HG03175 (cell line): ENCODE results near the gene RTP5.
"Not testable (repeated sequence)": the region's sequence is repeated elsewhere in the genome, so short reads cannot be mapped to it uniquely, and the experiment has no call there.

Experiments used
- ATAC-seq: cut with Tn5 transposase; IDR thresholded peaks from one replicate; pipeline ENCODE4 v1.9.1; 2021; ENCODE audit warnings: mild to moderate bottlenecking, moderate library complexity; ENCODE audit not compliant: unreplicated experiment

The RTP5 gene

DNA sequence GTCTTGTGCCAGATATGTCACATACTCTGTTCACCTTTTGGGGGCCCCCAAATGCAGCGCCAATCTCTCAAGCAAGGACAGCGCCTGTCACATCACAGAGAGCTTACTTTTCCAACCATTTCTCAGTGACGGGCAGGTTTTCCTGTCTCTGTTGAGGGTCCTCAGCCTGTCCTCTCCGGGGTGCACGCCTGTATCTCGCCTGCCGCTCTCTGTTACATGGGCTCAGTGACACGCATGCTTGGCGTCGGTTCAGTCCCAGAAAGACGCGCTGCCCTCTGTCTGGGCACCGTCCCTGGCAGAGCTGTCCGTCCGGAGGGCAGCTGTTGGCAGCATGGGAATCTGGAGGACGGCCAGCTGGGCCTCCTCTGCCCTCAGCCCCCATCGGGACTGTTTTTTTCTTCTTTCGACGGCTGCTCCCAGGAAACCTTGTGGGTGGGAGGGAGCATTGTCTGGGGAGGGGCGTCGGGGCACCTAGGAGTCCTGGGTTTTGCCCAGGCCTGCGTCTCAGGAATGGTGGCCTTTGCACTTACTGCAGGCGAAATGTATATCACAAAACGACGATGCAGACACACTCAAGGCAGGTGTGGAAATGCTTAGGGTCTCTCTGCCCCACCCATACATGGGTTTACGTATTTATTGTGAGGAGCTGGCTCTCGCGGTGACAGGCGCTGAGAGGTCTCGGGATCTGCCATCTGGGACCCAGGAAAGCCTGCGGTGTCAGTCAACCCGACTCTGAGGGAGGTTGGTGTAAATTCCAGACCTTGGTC, 30.9 kb downstream of the RTP5 start:
- no peak for ATAC-seq

DNA sequence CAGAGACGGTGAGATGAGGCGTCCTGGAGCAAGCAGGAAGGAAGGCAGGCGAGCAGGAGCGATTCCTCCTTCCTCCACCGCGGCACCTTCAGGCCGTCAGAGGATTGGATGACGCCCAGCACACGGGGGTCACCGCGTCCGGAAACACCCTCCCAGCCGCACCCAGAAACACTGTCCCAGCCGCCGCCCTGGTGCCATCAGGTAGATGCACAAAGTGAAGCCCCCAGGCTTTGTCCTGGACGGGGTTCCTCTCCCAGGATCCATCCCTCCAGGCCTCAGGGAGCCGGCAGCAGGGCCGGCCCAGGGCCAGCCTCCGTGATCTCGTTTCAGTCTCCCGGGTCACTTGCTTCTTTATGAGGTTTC, 31.5 kb downstream of the RTP5 start:
- no peak for ATAC-seq

DNA sequence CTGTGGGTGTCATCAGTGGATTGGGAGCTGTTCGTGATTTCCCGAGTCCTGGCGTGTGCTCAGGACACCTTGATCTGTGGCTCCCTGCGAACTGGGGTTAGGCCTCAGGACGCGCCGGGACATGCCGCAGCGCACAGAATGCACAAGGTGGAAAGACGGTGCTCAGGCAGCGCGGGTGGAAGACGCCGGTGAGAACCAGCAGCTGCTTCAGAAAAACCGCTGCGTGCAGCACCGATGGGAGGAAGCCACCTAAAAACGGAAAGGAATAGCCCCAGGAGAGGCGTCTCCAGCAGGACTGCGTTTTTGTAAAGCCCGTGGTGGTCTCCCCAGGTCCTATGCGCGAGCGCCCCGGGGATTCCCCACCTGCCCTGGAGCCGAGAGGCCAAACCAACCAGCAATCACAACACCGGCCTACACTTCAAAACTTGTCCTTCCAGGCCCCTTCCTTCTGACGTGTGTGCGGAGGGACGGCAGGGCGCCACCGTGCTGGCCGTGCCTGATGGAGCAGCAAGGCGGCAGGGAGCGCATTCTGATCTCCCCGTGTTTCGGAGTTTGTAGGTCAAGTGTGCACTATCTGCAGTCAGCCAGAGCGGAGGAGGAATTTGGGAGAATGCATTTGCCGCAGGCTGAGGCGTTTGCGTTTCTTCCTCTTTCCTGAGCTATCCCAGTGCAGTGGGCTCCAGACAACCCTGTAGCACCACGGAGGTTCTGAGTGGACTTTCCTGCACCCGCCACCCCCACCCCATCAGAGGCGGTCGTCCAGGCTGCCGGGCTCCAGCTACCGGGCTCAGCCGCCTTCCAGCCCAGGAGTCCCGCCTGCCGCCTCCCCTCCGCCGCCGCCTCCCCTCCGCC, 32.2 kb downstream of the RTP5 start:
- ATAC-seq = no peak

DNA sequence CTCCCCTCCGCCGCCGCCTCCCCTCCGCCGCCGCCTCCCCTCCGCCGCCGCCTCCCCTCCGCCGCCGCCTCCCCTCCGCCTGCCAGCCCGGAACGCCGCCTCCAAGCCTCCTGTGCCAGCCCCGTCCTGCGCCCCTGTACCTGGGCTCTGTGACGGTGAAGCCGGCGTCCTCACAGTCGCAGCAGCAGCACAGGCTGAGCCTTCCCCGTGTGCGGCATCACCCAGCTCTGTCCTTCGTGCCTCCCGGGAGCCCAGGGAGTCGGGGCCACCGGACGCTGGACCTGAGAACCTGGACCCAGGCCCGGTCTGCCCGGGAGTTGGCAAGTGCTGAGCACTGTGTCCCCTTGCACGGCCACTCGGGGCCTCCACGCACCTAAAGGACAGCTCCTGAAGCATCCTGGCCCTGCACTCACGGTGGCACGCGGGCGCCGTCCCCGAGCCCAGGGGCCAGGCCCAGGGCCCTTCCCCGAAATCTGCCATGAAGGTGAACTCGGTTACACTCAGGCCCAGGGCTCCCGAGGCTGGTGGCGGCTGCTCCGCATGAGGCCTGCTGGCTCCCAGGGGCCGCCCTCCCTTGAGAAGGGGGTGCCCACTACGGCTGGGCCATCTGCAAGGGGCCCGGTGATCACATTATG, 32.9 kb downstream of the RTP5 start:
- ATAC-seq = no peak

DNA sequence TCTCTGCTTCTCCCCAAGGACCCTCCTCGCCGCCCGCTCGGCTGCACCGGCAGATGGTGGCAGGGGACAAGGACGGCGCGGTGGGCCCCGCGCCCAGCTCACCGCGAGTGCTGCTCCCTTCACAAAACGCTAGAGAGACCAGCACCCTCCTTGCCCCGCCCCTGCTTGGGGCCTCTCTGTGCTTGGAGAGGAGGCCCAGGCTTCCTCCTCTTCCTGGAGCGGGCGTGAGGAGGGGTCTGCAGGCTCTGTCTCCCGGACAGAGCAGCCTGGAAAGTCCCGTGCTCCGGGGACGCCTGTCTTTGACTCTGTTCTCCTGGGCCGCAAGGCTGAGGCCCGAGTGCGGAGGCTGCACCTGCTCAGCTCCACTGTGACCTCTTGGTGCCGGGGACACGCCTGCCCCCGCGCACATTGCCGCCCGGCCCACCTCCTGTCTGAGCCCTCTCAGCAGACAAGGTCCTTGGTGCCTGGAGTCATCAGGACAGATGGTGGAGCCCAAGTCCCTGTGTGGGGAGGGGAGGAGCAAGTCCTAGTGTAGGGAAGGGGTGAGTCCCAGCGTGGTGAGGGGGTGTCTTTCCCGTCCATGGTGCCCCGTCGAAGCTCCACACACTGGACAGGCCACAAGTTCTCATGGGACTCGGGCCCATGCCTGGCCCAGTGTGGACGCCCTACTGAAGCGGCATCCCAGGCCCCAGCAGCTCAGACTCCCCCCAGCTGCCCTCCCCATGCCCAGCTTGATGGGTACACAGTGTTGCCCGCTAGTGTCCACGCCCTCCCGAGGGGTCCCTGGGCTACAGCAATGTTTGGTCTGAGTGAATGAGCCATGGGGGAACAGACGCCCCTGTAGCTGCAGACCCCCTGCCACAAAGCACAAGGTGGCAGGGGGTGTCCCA, 33.8 kb downstream of the RTP5 start:
- ATAC-seq = no peak

DNA sequence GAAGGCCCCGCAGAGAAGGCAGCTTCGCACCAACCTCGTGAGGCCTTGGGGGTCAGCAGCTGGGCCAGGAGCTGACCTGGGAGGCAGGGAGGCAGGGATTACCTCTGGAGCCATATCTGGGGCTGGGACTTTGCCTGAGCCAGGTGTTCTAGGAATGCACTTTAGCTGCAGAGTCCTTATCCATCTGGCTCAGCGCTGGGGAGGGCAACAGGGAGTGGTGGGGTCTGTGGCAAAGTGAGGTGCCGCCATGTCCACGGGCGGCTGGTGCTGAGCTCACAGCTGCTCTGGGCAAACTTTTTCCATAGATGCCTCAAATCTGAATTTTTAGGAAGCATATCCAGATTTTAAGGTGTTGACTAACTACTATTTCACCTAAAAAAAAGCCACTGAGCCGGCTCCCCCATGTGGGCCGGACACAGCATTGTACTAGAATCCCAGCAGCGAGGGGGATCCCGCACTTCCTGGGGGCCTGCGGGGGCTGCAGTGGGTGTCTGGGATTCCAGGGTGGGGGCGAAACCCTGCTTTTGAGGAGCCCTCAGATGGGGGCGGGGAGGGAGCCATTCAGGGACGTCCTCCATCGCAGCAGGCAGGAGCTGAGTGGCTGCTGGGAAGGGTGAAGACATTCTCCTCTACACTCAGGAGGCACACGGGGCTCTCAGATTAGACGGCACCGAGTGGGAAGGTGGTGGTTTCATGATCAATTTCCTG, 34.6 kb downstream of the RTP5 start:
- ATAC-seq = no peak

DNA sequence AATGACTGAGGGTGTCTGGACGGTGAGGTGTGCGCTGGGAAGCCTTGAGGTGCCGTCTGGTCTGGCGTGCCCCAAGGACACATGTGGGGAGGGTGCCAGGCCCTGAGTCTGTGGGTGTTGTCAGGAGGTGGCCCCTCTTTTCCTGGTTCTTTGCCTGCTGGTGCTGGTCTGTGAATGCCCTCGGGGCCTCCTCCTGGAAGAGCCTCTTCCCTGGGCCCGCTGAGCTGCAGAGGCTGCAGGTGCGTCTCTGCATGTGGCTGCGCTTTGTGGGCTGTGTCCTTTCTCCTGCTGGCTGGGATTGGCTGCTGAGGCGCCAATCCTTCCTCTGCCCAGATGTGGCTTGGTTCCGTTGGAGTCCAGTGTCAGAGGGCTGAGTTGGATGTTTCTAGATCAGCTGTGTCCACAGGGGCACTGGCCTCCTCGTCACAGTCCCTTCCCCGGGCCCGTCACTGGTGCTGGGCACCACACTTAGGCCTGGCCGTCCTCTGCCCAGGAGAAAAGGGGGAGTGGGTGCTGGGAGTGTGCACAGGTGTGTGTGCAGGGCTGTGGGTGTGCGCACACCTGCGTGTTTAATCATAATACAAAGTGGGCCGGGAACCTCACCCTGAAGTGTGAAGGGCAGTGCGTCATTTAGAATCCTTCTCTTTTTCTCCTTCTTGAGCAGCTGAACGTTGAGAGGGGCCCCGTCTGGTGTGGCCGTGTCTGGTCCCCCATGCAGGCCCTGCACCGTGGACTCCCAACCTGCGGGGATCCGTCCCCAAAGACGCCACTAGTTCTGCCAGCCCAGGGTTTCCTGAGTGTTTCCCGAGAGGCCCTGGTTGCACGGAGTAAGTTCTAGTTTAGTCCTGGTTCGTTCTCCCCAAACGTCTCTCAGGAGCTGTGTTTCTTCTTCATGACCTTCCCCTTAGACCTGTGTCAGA, 35.5 kb downstream of the RTP5 start:
- ATAC-seq = no peak

DNA sequence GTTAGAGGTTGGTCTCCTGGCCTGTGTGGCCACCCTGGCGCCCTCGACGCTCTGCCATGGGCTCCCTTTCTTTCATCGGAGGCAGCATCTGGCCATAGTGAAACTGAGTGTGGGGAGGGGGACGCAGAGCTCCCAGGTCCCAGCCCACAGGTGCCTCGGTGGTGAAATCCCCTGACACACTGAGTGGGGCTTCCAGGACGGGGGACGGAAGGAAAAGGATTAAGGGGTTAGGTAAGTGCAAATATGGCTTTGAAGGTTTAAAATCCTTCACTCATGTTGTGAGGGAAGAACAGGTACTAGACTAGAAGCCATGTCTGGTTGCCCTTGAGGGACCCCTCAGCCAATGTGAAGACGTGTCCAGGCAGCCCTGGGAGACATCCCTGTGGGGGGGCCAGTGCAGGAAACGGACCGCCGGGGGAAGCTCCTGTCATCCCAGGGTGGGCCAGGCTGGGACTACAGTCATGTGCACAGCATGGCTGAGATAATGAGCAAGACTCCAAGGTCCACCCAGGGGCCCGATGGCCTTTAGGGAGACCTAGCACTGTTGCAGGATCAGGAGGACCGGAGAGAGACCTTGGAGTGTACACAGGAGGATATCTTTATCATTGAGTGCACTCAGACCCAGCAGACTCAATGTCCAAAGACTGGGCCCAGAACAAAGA, 36.3 kb downstream of the RTP5 start:
- no peak for ATAC-seq

DNA sequence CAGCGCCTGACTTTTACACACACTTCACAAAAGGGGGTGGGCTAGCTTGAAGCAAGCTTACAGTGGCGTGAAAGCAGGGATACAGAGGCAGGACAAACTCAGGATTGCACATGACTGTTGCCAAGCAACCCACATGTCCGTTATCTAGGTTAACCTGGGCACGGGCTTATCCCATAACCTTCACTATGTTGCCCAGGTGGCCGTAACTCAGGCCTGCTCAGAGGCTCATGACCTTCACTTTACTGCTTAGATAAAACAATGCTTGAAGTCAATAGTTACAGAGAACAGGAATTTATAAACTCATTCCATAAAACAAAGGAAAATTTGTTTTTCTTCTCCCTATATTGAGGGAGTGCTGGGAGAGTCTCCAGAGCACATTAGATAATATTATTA, 36.8 kb downstream of the RTP5 start:
- not testable (repeated sequence) for ATAC-seq

DNA sequence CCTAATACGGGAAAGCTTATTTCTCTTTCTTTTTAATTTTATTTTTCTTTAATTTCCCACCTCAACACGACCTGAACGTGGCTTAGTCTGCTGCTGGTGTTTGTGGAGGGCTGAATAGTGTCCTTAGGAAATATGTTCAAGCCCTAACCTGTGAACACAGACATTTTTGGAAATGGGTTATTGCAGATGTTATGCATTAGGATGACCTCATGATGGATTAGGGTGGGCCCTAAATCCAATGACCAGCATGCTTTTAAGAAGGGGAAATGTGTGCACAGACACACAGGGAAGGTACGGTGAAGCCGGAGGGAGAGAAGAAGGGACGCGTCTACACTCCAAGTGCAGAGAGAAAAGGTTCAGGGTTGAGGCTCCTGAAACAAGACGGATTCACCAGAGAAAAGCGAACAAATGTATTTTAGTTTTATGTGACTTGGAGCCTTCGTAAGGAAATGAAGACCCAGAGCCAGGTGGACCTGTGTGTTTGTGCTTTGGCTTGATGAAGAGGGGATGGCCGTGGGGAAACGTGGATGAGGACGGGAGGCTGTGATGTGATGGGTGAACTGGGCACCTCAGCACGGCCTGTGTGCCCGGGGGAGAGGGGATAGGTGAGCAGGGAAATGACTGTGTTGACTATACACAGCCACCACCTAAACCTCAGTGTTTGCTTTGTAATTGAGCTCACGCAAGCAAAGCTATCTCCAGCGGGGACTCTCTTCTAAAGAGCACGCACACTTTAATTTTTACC, 37.5 kb downstream of the RTP5 start:
- no peak for ATAC-seq

DNA sequence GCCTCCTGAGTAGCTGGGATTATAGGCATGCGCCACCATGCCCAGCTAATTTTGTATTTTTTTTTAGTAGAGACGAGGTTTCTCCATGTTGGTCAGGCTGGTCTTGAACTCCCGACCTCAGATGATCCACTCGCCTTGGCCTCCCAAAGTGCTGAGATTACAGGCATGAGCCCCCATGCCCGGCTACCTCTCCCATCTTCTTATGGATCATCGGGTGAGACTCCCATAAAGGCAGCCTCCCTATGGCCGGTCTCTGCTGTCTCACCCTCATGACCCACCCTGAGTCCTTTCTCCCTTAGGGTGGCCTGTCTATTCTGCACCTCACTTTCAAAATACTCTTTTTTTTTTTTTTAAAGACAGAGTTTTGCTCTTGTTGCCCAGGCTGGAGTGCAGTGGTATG, 38.3 kb downstream of the RTP5 start:
- ATAC-seq = not testable (repeated sequence)

DNA sequence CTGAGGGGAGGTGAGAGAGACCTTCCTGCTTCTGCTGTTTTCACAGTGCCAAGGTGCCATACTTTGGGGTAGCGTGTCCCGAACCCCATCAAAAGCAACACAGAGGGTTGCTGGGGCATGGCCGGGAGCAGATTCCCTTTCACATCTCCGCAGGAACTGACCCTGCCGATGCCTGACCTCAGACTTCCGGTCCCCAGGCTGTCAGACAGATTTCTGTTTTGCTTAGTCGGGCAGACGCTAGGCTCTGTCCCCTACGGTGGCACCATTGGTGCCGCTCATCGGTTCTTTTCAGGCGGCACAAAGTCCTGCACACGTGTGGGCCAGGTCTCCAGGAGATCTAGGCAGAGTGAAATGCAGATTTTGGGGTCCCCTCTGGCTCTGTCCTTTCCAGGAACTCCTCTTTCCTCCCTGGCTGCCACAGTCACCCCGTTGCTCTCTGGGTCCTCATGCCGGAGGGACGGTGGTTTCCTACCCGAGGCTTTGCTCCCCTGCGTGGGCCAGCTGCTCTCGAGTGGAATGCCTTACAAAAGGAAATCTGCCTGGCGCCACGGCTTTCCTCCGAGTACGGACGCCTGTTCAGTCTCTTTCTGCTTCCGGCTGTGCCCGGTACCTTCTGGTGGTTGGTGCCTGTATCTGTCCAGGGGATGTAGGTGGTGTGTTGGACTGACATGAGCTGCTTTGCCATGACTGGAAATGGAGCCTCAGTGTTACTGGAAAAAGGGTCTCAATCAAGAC, 39.3 kb downstream of the RTP5 start:
- ATAC-seq = no peak

DNA sequence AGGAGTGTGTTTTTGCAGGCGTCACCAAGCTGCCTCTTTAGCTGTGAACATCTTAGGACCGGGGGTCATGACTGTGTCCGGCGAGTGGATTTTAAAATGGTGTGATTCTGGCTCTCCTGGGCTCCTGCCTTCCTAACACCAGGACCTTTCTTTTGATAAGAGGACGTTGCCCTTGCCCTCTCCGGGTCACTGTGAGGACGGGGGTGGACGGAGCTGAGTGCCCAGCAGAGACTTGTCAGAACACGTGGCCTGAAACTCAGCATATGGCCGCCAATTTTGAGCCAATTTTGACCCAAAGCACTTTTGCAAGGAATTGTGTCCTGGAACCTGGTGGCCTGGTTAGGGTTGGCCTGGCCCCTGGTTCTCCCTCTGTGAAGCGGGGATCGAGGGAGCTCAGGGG, 40.2 kb downstream of the RTP5 start:
- ATAC-seq = no peak

DNA sequence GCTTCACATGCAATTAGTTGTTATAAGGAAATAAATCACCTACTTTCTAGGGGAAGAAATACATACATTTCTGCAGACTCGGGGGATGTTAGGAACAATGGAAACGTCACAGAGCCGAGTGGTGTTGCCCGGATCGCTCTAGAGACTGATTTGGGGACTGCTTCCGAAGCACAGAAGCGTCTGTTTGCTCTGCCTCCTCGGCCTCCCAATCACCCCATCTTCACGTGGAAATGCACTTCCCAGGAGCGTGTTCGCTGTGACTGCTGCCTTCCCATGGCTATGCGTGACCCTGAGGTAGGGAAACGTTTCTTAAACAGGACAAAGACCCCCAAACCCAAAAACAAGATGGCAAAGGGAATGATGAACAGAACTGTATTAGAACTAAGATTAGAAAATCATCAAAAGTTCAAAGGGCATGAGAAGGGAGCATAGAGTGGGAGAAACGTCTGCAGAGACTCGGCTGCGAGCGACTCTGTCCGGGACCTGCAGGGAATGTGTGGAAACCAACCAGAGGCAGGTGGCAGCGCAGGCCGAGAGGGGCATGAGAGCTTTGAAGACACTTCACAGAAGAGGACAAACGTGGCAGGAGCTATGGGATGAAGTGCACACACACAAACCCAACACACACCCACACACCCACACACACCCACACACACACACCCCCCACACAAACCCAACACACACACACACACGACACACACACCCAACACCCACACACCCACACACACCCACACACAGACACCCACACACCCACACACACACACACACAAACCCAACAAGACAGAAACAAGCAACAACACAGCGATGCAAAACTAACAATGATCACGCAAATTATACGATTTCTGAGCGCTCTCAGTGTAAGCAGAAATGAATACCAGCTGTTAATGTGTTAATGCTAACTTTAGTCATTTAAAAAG, 41.3 kb downstream of the RTP5 start:
- no peak for ATAC-seq

DNA sequence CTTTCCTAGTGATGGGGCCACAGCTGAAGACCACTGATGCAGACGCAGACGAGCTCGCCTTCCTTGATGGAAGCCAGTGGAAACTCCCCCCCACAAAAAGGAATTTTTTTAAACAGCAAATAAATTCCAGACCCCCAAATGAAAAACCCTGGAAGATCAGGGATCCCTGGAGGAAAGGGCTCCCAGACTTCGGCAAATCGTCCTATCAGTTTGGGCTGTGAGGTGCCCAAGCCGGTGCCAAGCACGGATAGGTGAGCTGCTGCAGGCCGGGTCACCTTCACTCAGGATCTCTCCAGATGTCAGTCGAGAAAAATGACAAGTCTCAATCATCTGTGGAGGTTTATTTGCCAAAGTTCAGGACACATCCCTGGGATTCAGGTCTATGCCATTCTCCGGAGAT, 42.0 kb downstream of the RTP5 start:
- no peak for ATAC-seq

DNA sequence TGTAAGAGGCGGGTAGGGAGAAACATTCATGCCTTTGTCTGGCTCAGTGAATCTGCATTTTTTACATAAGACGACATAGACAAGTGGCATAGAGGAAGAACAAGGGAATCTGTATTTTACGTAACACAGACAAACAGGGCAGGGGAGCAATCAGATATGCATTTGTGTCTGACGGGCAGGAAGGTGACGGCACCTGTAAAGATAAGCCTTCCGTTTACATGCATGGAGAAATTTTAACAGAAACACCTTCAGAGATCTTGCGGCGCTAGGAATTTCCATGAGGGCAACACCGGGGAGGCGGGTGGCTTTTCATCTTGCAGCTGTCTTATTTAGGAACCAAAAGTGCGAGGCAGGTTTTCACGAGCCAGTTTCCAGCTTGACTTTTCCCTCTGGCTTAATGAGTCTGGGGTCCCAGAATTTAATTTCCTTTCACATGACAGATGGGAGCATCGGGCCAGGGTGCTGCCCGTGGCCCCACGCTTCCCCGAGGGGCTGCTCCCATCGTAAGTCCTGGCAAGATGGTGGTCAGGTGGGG, 42.6 kb downstream of the RTP5 start:
- no peak for ATAC-seq
